OCI-LY3 (cell line): ENCODE measurements around the gene TSPAN3.

Experiments
- EZH2phosphoT487 ChIP-seq: fragments of 200-600 bp; shearing (Covaris generic); IDR thresholded peaks from 2 replicates; pipeline ENCODE4 v1.6.1; 2018; ENCODE audit warnings: antibody characterized with exemption, mixed run types, low read depth
- TF ChIP-seq, protein P1 (sequence below): fragments of 200-600, 300-600 bp; sonication (generic); IDR thresholded peaks from 2 replicates; pipeline ENCODE4 v1.5.1; 2014; ENCODE audit warnings: antibody characterized with exemption, low read length, low read depth

DNA sequence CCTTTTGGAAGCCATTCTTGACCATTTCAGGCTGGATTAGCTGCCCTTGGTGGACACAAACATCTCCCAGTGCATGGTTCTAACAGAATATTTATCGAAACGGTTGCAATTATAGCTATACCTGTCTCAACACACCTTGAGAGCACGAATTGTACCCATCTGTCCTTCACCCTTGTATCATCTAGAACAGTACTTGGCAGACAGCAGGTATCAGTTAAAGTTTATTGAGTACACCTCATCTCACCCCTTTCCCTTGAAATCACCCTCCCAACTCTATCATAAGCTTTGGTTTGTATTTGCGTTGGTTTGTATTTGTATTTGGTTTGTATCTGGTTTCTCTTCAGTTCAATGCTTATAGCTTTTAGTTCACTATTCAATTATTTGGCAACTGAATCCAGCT is 12.4 kb downstream of the TSPAN3 start:
- TF ChIP-seq, protein P1, sequence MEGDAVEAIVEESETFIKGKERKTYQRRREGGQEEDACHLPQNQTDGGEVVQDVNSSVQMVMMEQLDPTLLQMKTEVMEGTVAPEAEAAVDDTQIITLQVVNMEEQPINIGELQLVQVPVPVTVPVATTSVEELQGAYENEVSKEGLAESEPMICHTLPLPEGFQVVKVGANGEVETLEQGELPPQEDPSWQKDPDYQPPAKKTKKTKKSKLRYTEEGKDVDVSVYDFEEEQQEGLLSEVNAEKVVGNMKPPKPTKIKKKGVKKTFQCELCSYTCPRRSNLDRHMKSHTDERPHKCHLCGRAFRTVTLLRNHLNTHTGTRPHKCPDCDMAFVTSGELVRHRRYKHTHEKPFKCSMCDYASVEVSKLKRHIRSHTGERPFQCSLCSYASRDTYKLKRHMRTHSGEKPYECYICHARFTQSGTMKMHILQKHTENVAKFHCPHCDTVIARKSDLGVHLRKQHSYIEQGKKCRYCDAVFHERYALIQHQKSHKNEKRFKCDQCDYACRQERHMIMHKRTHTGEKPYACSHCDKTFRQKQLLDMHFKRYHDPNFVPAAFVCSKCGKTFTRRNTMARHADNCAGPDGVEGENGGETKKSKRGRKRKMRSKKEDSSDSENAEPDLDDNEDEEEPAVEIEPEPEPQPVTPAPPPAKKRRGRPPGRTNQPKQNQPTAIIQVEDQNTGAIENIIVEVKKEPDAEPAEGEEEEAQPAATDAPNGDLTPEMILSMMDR = no peak
- TF ChIP-seq EZH2phosphoT487 = no peak
